ENCODE results near the gene FHAD1.

GRCh38 chr1:15380601-15381508 is 133.8 kb downstream of the FHAD1 start:
- no peak for TF ChIP-seq EZH2phosphoT487 (IDR thresholded peaks at IDR 0.05; ENCODE audit: borderline replicate concordance, low read depth)
- TF ChIP-seq YY1 (IDR thresholded peaks at IDR 0.05; ENCODE audit: low read depth), result no peak
- TF ChIP-seq CTCF (IDR thresholded peaks at IDR 0.05), result no peak
- TF ChIP-seq GATA2 (CRISPR knock-in tag; IDR thresholded peaks at IDR 0.05), result no peak
- TF ChIP-seq JUND (IDR thresholded peaks at IDR 0.05), result no peak
- no peak for TF ChIP-seq EP300 (IDR thresholded peaks at IDR 0.05; ENCODE audit: borderline replicate concordance in 1 of 2, low read depth in 1 of 2, low read length in 1 of 2)
- TF ChIP-seq, protein P1, sequence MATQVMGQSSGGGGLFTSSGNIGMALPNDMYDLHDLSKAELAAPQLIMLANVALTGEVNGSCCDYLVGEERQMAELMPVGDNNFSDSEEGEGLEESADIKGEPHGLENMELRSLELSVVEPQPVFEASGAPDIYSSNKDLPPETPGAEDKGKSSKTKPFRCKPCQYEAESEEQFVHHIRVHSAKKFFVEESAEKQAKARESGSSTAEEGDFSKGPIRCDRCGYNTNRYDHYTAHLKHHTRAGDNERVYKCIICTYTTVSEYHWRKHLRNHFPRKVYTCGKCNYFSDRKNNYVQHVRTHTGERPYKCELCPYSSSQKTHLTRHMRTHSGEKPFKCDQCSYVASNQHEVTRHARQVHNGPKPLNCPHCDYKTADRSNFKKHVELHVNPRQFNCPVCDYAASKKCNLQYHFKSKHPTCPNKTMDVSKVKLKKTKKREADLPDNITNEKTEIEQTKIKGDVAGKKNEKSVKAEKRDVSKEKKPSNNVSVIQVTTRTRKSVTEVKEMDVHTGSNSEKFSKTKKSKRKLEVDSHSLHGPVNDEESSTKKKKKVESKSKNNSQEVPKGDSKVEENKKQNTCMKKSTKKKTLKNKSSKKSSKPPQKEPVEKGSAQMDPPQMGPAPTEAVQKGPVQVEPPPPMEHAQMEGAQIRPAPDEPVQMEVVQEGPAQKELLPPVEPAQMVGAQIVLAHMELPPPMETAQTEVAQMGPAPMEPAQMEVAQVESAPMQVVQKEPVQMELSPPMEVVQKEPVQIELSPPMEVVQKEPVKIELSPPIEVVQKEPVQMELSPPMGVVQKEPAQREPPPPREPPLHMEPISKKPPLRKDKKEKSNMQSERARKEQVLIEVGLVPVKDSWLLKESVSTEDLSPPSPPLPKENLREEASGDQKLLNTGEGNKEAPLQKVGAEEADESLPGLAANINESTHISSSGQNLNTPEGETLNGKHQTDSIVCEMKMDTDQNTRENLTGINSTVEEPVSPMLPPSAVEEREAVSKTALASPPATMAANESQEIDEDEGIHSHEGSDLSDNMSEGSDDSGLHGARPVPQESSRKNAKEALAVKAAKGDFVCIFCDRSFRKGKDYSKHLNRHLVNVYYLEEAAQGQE (IDR thresholded peaks at IDR 0.05; ENCODE audit: low read depth, low read length), result no peak
- no peak for TF ChIP-seq POLR2AphosphoS5 (IDR thresholded peaks at IDR 0.05; ENCODE audit: low read depth, low read length)
- TF ChIP-seq TEAD4 (IDR thresholded peaks at IDR 0.05; ENCODE audit: borderline replicate concordance, insufficient read depth), result no peak
- no peak for TF ChIP-seq GABPA (IDR thresholded peaks at IDR 0.05; ENCODE audit: low read depth)
- TF ChIP-seq PBX3 (IDR thresholded peaks at IDR 0.05), result no peak
- TF ChIP-seq NRF1 (IDR thresholded peaks at IDR 0.05; ENCODE audit: low read depth, low read length), result no peak
- no peak for TF ChIP-seq TAF1 (IDR thresholded peaks at IDR 0.05; ENCODE audit: borderline replicate concordance, low read depth, low read length)
- TF ChIP-seq, protein P2, sequence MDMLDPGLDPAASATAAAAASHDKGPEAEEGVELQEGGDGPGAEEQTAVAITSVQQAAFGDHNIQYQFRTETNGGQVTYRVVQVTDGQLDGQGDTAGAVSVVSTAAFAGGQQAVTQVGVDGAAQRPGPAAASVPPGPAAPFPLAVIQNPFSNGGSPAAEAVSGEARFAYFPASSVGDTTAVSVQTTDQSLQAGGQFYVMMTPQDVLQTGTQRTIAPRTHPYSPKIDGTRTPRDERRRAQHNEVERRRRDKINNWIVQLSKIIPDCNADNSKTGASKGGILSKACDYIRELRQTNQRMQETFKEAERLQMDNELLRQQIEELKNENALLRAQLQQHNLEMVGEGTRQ (IDR thresholded peaks at IDR 0.05; ENCODE audit: borderline replicate concordance, low read depth, low read length), result no peak

Measured in SK-N-SH (cell line).